GM18505 (cell line): ENCODE measurements around the gene OSTN.
A peak's percentile ranks its signal among the peaks of the same experiment; 100 is the strongest.

Experiments
- ATAC-seq: cut with Tn5 transposase; IDR thresholded peaks from one replicate; pipeline ENCODE4 v1.9.1; 2021; ENCODE audit not compliant: unreplicated experiment
- POLR2A ChIP-seq: IDR thresholded peaks from 4 replicates; pipeline ENCODE4 v1.6.1; 2011; ENCODE audit warnings: borderline replicate concordance; ENCODE audit not compliant: insufficient read depth, insufficient read length; ENCODE audit errors: extremely low read depth

OSTN gene

GRCh38 chr3:191239407-191240031 lies 40.5 kb downstream of the OSTN start:
- no peak for TF ChIP-seq POLR2A
- no peak for ATAC-seq

GRCh38 chr3:191240486-191240885 lies 41.4 kb downstream of the OSTN start:
- ATAC-seq, result no peak
- TF ChIP-seq POLR2A, result no peak

GRCh38 chr3:191244242-191244867 lies 45.3 kb downstream of the OSTN start:
- TF ChIP-seq POLR2A, result no peak
- ATAC-seq, result no peak

GRCh38 chr3:191246034-191246433 lies 47.0 kb downstream of the OSTN start:
- ATAC-seq, result peak; percentile 66

GRCh38 chr3:191246630-191247029 lies 47.6 kb downstream of the OSTN start:
- ATAC-seq, result no peak
- TF ChIP-seq POLR2A, result no peak

GRCh38 chr3:191253089-191253799 lies 54.2 kb downstream of the OSTN start:
- ATAC-seq, result no peak
- TF ChIP-seq POLR2A, result no peak

- no peak for ATAC-seq
- no peak for TF ChIP-seq POLR2A
Measured at GRCh38 chr3:191254098-191254873, 55.2 kb downstream of the OSTN start.

GRCh38 chr3:191255156-191255555 lies 56.1 kb downstream of the OSTN start:
- ATAC-seq, result no peak
- no peak for TF ChIP-seq POLR2A

- TF ChIP-seq POLR2A, result no peak
- no peak for ATAC-seq
Measured at GRCh38 chr3:191256405-191256804, 57.4 kb downstream of the OSTN start.

- no peak for ATAC-seq
- no peak for TF ChIP-seq POLR2A
Measured at GRCh38 chr3:191257286-191257685, 58.2 kb downstream of the OSTN start.

GRCh38 chr3:191259486-191259885 lies 60.4 kb downstream of the OSTN start:
- no peak for ATAC-seq
- no peak for TF ChIP-seq POLR2A

- no peak for ATAC-seq
- no peak for TF ChIP-seq POLR2A
Measured at GRCh38 chr3:191260431-191261303, 61.6 kb downstream of the OSTN start.

GRCh38 chr3:191261304-191261638 lies 62.2 kb downstream of the OSTN start:
- TF ChIP-seq POLR2A, result no peak
- no peak for ATAC-seq
